ENCODE data around the gene SSBP4.

- TF ChIP-seq POLR2A (IDR thresholded peaks at IDR 0.05) (no peak), CTCF (IDR thresholded peaks at IDR 0.05) (no peak)
These were observed 3.5 kb downstream of the SSBP4 start for GRCh38 chr19:18422530-18423191.
